Stimulated activated CD4-positive, alpha-beta T cell treated with anti-CD3 and anti-CD28 coated beads, TNF-alpha, amount 100 ng/mL, for 48 hours (primary cell): ENCODE results near the gene AMIGO2.
"Not testable (repeated sequence)": the region's sequence is repeated elsewhere in the genome, so short reads cannot be mapped to it uniquely, and the experiment has no call there.

Source experiments
- DNase-seq, 3 donors: peaks; one replicate each; pipeline ENCODE4 v3.0.0-alpha.2; 2020; ENCODE audit warnings: low read depth in 3 of 3

AMIGO2 gene

GRCh38 chr12:47073951-47074350 lies 5.8 kb downstream of the AMIGO2 start:
- no peak for DNase-seq

- DNase-seq, result no peak
These were observed 8.4 kb downstream of the AMIGO2 start for GRCh38 chr12:47071241-47071852.

GRCh38 chr12:47070310-47070709 lies 9.4 kb downstream of the AMIGO2 start:
- DNase-seq, result no peak

GRCh38 chr12:47068539-47068938 lies 11.2 kb downstream of the AMIGO2 start:
- no peak for DNase-seq

- no peak for DNase-seq
These were observed 11.9 kb downstream of the AMIGO2 start for GRCh38 chr12:47067771-47068431.

- DNase-seq, result peak in 1 of 3 donors; percentile 33
These were observed 12.6 kb downstream of the AMIGO2 start for GRCh38 chr12:47067176-47067575.

- no peak for DNase-seq
These were observed 13.3 kb downstream of the AMIGO2 start for GRCh38 chr12:47066278-47067025.

- no peak for DNase-seq
These were observed 14.2 kb downstream of the AMIGO2 start for GRCh38 chr12:47065546-47065945.

GRCh38 chr12:47058640-47059039 lies 21.1 kb downstream of the AMIGO2 start:
- DNase-seq, result not testable (repeated sequence)

- not testable (repeated sequence) for DNase-seq
These were observed 22.8 kb downstream of the AMIGO2 start for GRCh38 chr12:47056944-47057343.

- not testable (repeated sequence) for DNase-seq
These were observed 23.9 kb downstream of the AMIGO2 start for GRCh38 chr12:47055856-47056255.

GRCh38 chr12:47054659-47055058 lies 25.1 kb downstream of the AMIGO2 start:
- DNase-seq, result no peak

GRCh38 chr12:47053961-47054360 lies 25.8 kb downstream of the AMIGO2 start:
- no peak for DNase-seq

GRCh38 chr12:47052274-47052673 lies 27.5 kb downstream of the AMIGO2 start:
- no peak for DNase-seq

GRCh38 chr12:47051291-47051690 lies 28.5 kb downstream of the AMIGO2 start:
- not testable (repeated sequence) for DNase-seq

GRCh38 chr12:47048541-47048940 lies 31.2 kb downstream of the AMIGO2 start:
- no peak for DNase-seq

- DNase-seq, result no peak
These were observed 38.4 kb downstream of the AMIGO2 start for GRCh38 chr12:47041327-47041726.

- no peak for DNase-seq
These were observed 40.0 kb downstream of the AMIGO2 start for GRCh38 chr12:47039756-47040155.

GRCh38 chr12:47039079-47039478 lies 40.7 kb downstream of the AMIGO2 start:
- DNase-seq, result no peak

GRCh38 chr12:47038270-47038748 lies 41.5 kb downstream of the AMIGO2 start:
- DNase-seq, result no peak

GRCh38 chr12:47035484-47035883 lies 44.3 kb downstream of the AMIGO2 start:
- no peak for DNase-seq

GRCh38 chr12:47034661-47035060 lies 45.1 kb downstream of the AMIGO2 start:
- DNase-seq, result no peak
